ENCODE measurements around the gene GPR33. TPM values are rescaled to one million over a fixed set of nuclear protein-coding genes. Genes with fewer than 3 reads are reported as not detected.

The GPR33 gene
- total and polyA plus RNA-seq, 10 donors = not detected

- Histone ChIP-seq H3K36me3 (no peaks in the 10 kb centered on the region), H3K9me3 (no peaks in the 10 kb centered on the region), H3K4me1 (no peaks in the 10 kb centered on the region), H3K4me3 (no peak overlapping the region), H3K27ac (no peak overlapping the region), H3K27me3 (replicated peaks in 1 of 7) (no peaks in the 10 kb centered on the region)
- intact Hi-C loops (cut with DNase I; ENCODE audit: low total_unique reads) = no loop called here
- DNase-seq = no peak
- TF ChIP-seq POLR2A (IDR thresholded peaks at IDR 0.05) (no peak), POLR2AphosphoS5 (IDR thresholded peaks at IDR 0.05) (no peak), CTCF (IDR thresholded peaks at IDR 0.05 in 8 of 11, conservative IDR thresholded peaks at IDR 0.05 in 3 of 11) (no peak)
- 83 to 91% (median 88%) methylated on average over 3 of the region's 3 CpGs for WGBS, 5 donors
Observed at GRCh38 chr14:31479027-31479426, 8.8 kb downstream of the GPR33 start.

GRCh38 chr14:31477248-31477647 is 10.6 kb downstream of the GPR33 start:
- no peak for DNase-seq
- H3K27me3 ChIP-seq (replicated peaks in 1 of 7) = no peaks in the 10 kb centered on the region
- H3K9me3 ChIP-seq = no peaks in the 10 kb centered on the region
- 91 to 96% (median 91%) methylated on average over 6 of the region's 6 CpGs for WGBS, 5 donors
- no peaks in the 10 kb centered on the region for H3K36me3 ChIP-seq
- intact Hi-C loops (cut with DNase I; ENCODE audit: low total_unique reads) = no loop called here
- H3K27ac ChIP-seq = no peak overlapping the region
- H3K4me1 ChIP-seq = no peaks in the 10 kb centered on the region
- TF ChIP-seq CTCF (IDR thresholded peaks at IDR 0.05 in 8 of 11, conservative IDR thresholded peaks at IDR 0.05 in 3 of 11) = no peak
- no peak for TF ChIP-seq POLR2A (IDR thresholded peaks at IDR 0.05)
- TF ChIP-seq POLR2AphosphoS5 (IDR thresholded peaks at IDR 0.05) = no peak
- no peak overlapping the region for H3K4me3 ChIP-seq

- Histone ChIP-seq H3K36me3 (no peaks in the 10 kb centered on the region), H3K27ac (no peak overlapping the region), H3K4me3 (no peak overlapping the region), H3K27me3 (replicated peaks in 1 of 7) (no peaks in the 10 kb centered on the region), H3K4me1 (no peaks in the 10 kb centered on the region), H3K9me3 (no peaks in the 10 kb centered on the region)
- DNase-seq = no peak
- TF ChIP-seq CTCF (IDR thresholded peaks at IDR 0.05 in 8 of 11, conservative IDR thresholded peaks at IDR 0.05 in 3 of 11) (no peak), POLR2A (IDR thresholded peaks at IDR 0.05) (no peak), POLR2AphosphoS5 (IDR thresholded peaks at IDR 0.05) (no peak)
- 66 to 76% (median 71%) methylated on average over 4 of the region's 4 CpGs for WGBS, 5 donors
- intact Hi-C loops (cut with DNase I; ENCODE audit: low total_unique reads) = no loop called here
Observed at GRCh38 chr14:31476131-31476866, 11.5 kb downstream of the GPR33 start.

GRCh38 chr14:31466554-31466953 is 21.3 kb downstream of the GPR33 start:
- Histone ChIP-seq H3K9me3 (no peaks in the 10 kb centered on the region), H3K4me3 (no peak overlapping the region), H3K4me1 (peaks cover 0 to 8% (median 0%) of the 10 kb centered on the region in 6 donors), H3K27me3 (replicated peaks in 1 of 7) (no peaks in the 10 kb centered on the region), H3K27ac (no peak overlapping the region), H3K36me3 (no peaks in the 10 kb centered on the region)
- WGBS, 5 donors = 86 to 92% (median 90%) methylated on average over 6 of the region's 6 CpGs
- TF ChIP-seq POLR2AphosphoS5 (IDR thresholded peaks at IDR 0.05) (no peak), POLR2A (IDR thresholded peaks at IDR 0.05) (no peak), CTCF (IDR thresholded peaks at IDR 0.05 in 8 of 11, conservative IDR thresholded peaks at IDR 0.05 in 3 of 11) (no peak)
- no peak for DNase-seq
- intact Hi-C loops (cut with DNase I; ENCODE audit: low total_unique reads) = no loop called here
